ENCODE results near the gene SORCS2.

DNA sequence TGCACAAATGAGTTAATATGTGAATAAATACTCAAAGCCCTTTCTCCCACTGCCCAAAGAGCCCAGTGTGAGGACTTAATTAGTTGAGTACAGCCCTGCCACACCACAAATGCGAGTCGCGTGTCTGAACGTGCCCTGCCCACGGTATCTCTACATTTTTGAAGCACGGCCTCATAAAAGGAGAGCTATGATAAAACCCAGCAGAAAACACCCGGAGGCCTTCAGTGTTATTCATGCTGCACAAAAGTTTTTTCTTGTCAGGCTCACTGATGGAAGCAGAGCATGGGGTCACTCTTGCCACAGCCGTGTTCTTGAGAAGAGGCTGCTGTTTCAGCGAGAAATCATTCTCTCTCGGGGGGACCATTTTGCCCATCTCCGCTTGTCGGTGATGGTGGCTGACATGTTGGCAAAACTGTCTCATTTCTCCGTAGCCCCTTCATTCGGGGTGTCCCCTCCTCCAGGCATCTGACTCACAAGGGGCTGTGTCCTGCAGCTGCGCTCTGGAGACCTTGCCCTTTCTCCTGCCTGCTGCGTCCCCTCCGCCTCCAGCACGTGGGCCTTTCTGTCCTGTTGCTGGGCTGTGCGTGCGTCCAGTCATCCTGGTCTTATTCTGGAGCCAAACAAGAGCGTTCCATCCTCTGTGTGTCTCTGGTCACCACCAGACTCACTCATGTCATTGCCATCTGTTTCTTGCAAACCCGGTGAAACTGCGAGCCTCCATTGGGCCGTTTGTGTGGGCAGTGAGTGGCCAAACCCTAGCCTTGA, 88.8 kb downstream of the SORCS2 start:
- TF ChIP-seq, protein P1, sequence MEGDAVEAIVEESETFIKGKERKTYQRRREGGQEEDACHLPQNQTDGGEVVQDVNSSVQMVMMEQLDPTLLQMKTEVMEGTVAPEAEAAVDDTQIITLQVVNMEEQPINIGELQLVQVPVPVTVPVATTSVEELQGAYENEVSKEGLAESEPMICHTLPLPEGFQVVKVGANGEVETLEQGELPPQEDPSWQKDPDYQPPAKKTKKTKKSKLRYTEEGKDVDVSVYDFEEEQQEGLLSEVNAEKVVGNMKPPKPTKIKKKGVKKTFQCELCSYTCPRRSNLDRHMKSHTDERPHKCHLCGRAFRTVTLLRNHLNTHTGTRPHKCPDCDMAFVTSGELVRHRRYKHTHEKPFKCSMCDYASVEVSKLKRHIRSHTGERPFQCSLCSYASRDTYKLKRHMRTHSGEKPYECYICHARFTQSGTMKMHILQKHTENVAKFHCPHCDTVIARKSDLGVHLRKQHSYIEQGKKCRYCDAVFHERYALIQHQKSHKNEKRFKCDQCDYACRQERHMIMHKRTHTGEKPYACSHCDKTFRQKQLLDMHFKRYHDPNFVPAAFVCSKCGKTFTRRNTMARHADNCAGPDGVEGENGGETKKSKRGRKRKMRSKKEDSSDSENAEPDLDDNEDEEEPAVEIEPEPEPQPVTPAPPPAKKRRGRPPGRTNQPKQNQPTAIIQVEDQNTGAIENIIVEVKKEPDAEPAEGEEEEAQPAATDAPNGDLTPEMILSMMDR (IDR thresholded peaks at IDR 0.05; ENCODE audit: low read depth, low read length): no peak
- TF ChIP-seq POLR2A (IDR thresholded peaks at IDR 0.05; ENCODE audit: extremely low read depth, insufficient read length): no peak
- TF ChIP-seq, protein P2, sequence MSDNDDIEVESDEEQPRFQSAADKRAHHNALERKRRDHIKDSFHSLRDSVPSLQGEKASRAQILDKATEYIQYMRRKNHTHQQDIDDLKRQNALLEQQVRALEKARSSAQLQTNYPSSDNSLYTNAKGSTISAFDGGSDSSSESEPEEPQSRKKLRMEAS (IDR thresholded peaks at IDR 0.05; ENCODE audit: low read depth, low read length): no peak
